HG03575 (cell line): Measurements from ENCODE around the gene MYBPH.

ENCODE experiments used
- ATAC-seq: cut with Tn5 transposase; IDR thresholded peaks from one replicate; pipeline ENCODE4 v1.9.1; 2021; ENCODE audit not compliant: unreplicated experiment, insufficient number of reproducible peaks, low FRiP score; ENCODE audit errors: extremely low read depth

Gene MYBPH

DNA sequence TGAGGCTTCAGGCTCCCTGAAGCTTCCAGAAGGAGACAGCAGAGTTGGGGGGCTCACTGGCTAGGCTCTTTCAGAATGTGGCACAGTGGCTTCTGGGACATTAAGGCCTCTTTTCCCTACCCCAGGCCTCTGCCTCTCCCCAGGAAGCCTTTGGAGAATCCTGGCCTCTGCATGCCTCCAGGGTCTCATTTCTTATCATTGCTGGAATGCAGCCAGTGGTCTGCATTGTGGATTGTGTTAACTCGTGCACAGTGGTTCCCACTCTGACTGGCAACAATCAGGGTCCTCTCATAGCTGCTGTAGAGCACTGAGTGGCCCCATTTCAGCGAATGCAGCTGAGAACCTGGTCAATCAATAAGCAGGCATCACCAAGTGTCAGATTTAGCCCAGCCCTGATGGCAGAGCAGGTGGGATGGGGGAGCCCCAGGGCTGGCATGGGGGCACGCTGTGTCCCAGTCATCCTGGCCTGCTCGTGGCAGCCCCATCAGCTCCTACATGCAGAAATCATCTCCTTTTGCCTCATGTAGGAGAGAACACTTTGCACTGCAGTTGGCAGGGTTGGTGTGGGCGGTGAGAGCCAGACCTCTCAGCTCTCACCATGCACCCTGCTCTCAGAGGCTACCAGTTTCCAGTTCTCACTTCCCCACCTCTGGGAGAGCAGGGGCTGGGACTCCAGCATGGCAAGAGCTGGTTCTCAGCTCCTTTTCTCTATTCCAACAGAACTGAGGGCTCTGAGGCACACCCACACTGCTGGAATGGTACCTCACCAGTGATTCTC is 34.7 kb downstream of the MYBPH start:
- no peak for ATAC-seq

DNA sequence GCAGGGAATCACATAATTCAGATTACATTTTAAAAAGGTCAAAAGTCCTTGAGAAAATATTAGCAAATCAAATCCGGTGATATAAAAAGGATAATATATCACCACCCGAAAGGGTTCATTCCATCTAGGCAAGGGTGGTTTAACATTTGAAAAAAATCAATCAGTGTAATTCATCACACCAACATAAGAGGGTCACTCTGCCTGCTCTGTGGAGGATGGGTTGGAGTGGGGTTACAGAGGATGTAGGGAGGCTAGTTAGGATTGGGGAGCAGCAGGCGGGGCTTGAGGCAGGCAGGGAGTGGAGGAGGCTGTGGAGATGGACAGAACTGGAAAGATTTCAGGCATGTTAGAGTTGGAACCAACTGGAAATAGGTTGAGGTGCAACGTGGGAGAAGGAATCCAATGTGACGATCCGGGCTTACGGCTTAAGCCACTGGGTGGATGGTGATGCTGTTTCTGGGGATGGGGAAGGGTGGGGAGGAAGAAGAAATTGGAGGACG is 35.6 kb downstream of the MYBPH start:
- ATAC-seq, result no peak

DNA sequence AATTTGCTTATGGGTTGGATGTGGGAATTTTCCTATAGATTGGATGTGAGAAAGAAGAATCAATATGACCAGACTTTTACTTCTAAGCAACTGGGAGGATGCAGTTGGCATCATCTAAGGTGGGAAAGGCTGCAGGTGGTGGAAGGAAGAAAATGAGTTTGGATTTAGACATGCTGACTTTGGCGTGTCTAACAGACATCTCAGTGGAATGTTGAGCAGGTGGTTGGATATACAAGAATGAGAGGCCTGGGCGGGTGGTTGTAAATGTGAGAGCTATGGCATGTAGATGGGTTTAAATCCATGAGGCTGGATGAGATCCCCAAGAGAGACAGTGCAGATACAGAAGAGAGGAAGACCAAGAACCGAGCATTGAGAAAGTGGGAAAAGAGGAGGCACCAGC is 37.6 kb downstream of the MYBPH start:
- ATAC-seq, result no peak

DNA sequence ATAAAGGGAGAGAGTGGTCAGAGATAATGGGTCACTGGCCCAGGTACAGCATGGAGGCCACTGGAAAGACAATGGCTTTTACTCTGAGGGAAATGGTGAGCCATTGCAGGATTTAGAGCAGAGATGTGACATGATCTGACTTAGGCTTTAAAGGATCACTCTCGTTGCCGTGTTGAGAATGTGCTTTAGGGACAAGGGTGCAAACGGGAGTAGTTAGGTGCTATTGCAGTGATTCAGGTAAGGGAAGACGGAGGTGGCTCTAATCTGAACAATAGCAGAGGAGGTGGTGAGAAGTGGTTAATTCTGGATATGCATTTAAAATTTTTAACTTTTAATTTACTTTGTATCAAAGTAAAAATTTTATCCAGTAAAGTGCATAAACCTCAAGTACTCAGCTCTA is 38.3 kb downstream of the MYBPH start:
- ATAC-seq, result no peak

DNA sequence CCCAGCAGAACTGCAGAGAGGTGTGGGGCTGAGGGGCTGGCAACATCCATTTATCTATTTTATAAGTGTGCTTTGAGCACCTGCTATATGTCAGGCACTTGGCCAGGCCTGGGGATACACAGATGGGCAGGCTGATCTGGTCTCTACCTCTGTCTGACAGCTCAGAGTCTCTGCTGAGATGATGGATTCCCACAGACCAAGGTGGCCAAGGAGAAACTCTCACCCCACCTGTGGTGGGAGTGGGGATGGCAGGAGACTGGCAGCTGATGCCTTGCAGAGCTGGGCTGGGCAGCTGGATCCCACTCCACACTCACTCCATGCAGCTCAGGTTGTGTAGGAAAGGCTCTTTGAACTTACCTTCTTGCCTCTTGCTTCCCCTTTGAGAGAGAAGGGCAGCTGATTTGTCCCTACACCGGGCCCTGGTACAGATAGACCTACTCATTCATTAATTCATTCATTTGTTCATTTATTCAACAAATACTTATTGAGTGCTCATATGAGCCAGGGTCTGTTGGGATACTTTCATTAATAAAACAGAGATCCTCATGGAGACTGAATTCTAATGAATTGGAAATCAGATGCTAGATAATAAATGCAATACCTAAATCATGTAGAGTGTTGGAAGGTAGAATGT is 39.1 kb downstream of the MYBPH start:
- ATAC-seq, result no peak

DNA sequence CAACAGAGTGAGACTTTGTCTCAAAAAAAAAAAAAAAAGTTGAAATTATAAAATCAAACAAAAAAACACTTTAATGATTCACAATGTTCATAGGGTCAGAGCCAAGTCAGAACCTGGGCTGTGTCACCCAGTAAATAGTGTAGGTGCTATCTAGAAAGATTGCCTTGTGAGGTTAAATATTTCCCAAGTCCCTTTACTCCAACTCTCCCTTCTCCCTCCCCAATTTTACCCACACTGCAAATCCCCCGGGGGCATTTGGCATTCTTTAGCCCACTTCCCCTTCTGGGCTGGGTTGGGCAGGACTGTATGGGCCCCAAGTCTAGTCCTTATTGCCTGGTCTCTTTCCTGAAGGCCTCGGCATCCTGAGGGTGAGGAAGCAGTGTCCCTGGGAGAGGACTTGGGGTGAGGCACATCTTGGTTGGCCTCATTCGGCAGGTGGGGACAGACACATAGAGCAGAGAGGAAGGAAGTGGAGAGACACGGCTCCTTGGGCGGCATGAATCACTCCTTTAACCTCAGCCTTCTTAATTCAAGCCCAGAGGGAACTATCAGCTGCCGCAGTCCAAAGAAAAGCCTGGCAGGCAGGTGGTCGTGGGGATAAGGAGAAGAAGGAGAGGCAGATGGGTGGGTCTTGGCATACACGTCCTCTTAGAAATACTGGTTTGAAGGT is 39.9 kb downstream of the MYBPH start:
- no peak for ATAC-seq

DNA sequence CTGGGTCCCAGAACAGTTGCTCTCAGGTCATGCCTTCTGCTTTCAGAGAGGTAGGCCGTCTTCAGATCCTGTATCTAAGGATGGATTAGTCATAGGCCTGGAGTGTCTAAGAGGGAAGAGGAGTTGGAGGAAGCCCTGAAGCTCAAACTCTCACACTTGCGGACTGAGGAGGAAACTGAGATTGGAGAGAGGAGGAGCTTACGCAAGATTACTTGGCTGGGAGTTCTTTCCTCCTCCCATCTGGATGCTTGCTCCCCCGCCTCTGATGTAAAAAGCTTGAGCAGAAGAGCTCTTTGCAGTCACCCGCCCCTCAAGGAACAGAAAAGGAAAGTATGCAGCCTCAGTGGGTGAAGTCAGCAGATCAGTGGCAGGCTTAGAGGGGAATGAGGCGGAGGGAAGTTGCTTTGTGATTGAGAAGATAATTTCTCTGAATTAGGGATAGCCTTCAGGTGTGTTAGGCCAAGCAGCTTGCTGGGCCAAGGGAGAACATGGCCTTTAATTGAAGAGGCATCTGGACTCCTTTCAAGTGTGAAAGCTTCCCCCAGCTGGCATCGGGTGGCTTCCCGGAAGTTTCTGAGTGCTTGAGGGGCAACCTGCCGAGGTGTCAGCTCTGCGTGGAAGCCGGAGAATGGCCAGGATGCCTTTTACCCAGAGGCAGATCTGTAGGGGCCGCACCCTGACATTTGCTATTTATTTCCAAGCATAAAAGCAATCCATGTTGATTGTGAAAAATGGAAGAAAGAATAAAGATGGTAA is 41.5 kb downstream of the MYBPH start:
- no peak for ATAC-seq

DNA sequence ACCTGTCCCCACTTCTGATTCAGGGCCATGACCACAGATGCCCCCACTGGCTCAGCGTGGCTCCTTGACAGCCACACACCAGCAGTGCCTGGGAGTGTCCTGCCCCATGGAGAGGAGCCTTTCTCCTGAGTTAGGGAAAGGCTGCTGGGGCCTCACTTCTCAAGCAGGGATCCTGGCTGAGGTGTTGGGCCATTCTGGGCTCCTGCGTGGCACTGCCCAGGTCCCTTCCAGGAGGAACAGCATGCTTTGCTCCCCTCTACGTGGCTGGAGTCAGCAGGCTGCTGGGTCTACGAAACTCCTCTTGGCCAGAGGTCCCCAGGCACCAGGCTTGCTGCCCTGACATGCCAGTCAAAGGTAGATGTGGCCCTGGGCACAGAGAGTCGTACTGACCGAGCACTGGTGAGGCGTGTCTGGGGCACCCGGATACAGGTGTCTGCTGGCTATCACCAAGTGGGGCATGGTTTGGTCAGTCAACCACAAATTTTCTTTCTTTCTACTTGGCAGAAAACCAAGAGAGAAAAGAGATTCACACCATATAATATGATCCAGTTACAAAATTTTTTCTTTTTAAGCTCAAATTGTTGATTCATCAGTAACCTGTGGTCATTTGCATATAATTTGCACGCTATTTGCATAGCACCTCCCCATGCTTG is 44.0 kb downstream of the MYBPH start:
- no peak for ATAC-seq

DNA sequence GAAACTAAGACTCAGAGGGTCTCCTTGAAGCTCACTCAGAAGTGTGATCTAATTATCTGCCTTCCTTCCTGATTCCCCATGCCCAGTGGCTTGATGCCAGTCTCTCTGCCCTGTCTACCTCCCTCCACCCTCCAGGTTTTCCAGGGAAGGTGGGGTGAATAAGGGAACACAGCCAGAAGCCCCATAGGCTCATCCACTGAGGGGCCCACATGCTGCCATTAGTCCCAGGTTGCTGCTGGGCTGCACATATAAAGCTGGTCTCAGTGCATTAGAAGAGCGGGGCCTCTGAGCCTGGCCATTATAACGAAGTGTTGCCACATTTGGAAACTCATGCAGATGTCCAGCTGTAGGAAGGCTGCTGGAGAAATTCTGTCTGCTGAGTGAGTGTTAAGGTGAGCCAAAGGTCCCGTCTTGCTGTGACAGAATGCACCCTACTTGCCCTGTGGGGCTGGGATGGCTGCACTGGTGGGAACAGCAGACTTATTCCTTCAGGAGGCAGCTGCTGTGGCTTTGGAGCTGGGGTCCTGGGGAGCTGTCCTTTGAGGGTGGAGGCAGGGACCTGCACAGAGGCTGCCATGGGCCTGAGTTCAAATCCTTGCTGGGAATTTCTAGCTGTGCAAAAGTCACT is 45.2 kb downstream of the MYBPH start:
- ATAC-seq, result no peak

DNA sequence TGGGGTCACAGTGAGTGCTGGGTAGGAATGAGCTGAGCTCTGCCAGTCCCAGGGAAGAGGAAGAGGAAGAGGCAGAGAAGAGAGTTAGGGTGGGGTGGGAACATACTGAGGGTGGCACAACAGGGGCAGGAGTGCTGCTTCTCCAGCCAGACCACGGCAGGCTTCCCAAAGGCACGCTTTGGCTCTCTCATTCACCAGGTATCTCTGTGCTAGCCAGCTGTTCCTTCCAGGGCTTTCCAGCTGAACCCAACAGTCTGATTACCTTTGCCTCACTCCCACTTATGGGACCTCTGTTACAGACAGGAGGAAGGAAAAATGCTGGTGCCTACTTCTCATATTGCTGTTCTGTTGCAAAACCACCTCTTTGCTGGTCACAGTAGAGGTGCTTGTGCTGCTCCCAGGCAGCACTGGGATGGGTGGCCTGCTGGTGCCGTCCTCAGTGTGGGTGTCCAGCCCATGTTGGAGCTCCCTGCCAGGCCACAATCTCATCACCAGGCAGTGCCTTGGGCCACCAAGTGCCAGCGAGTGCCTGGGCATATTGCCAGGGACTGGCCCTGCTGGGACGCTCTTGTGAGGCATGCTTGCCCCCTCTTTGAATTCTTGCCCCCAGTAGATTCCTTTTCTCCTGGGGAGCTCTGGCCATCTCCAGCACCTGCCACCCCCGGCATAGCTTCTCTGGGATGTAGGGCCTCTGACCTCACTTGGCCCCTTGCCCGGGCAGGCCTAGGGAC is 46.0 kb downstream of the MYBPH start:
- no peak for ATAC-seq

DNA sequence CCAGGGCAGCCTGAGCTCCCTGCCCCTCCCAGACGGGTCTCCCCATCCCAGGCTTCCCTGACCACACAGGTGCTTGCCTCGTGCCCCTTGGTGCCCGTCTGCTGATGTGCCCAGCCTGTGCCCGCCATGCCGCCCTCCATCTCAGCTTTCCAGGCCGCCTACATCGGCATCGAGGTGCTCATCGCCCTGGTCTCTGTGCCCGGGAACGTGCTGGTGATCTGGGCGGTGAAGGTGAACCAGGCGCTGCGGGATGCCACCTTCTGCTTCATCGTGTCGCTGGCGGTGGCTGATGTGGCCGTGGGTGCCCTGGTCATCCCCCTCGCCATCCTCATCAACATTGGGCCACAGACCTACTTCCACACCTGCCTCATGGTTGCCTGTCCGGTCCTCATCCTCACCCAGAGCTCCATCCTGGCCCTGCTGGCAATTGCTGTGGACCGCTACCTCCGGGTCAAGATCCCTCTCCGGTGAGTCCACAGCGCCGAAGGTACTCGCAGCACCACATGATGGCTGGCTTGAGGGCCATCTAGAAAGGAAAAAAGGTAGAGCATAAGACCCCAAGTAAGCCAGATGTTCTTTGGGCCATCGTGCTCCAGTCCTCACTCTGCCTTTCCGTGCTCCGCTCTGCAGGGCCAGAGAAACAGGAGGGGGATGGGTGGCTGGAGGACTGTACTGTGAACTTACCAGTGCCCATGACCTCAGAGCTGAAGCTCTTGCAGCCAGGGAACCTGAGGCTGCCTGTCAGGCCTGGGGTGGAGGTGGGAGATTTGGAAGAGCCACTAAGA is 46.7 kb downstream of the MYBPH start:
- ATAC-seq, result no peak

DNA sequence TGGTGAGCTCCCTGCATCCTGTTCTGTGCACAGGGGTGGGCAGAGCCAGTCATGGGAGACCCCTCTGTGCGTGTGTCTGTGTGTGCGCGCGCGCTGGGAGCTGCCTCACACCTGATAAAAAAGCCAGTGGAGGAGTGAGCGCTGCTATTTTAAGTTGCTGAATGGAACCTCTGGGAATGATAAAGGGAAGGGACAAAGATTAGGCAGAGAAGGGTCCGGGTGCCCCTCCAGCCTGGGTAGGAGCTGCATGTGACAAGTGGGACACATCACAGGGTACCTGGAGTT is 47.3 kb downstream of the MYBPH start:
- ATAC-seq, result no peak

DNA sequence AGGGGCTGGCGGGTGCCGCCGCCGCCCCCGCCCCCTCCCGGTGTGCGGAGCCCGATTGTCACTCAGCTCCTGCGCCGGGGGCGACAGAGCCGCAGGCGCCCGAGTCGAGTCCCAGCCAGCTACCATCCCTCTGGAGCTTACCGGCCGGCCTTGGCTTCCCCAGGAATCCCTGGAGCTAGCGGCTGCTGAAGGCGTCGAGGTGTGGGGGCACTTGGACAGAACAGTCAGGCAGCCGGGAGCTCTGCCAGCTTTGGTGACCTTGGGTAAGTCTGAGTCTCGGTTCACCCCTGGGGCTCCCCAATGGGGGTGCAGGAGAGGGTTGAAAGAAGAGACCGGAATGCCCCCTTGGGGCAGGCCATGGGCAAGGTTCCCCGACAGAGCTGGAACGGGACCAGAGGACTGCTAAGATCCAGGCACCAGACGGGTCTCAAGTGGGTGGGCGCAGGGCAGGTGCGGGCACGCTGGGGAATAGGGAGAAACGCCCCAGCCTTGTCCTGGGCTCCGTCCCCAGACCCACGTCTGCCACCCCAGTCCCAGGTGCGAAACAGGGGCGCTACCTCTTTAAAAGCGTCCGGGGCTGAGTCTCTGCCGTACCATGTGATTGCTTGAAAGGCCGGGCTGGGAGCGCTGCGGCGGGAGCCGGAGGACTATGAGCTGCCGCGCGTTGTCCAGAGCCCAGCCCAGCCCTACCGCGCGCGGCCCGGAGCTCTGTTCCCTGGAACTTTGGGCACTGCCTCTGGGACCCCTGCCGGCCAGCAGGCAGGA is 47.8 kb downstream of the MYBPH start, which contains the start of gene ADORA1:
TSS of gene ADORA1 (plus strand) at position 61 of the 765 bp plus-strand sequence. CDS start 1,116 bp downstream, outside the sequence.
- ATAC-seq, result no peak

DNA sequence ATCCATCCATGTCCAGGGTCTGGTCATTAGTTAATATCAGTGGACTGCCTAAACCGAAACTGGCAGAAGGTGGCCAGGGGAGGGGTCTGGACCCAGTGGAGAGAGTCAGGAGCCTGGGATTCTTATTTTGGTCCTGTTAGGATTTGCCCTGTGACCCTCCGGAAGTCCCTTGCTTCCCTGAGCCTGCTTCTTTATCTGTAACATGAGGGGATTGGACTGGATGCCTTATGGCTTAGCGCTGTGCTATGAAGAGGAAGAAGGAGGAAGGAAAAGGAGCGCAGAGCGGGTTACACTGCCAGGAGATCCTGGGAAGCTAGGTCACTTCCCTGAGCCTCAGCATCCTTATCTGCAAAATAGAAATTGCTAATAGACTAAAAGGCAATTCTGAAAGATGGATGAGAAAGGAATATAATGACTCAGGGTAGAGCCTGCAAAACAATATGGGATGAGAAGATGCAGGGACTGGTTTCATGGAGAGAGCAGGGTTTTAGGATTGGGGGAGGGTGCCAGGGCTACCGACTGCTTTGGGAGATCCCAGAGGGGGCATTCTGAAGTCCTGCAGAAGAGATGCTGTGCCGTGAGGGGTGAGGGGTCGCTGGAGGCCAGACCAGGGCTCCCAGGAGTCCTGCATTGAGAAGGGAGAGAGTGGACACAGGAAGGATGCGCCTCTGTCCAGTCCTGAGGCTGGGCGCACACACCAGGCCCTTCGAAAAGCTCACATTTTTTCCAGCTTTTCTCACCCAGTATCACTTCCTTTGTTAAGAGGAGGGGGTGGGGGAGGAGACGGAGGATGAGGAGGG is 48.6 kb downstream of the MYBPH start:
- no peak for ATAC-seq

DNA sequence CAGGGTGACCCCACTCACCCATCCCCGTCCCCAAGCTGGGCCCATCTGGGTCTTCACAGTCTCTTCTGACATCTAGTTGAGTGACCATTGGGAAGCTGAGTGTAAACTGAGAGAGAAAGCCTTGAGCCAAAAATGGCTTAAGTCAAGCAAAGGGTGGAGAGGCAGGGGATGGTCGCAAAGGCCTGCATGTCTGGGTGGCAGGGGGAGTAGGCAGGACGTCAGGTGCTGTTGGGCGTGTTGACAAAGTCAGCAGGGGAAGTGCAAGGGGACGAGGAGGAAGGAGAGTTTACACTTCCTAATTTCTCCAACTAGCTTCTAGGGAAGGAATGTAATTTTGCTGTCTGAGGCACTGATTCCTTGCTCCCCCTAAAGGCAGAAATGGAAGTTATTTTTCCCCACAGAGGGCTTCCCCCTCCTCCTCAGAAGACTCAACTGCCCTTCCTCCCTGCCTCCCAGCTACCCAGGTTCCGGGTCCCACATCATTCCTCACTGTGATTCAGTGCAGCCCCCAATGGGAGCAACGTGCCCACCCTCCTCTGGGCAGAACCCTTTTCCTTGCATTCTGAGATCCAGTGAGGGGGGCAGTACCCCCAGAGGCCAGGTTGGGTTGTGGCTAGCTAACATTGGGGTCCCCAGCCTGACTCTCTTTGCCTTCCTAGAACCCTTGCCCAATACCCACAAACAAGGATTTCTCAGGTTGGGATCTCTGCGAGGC is 49.3 kb downstream of the MYBPH start:
- ATAC-seq, result no peak
